Cardiac septum (tissue), 1 donor: Measurements from ENCODE around the gene CDH20. TPM values are rescaled to one million over a fixed set of nuclear protein-coding genes. Genes with fewer than 3 reads are reported as not detected.

Source experiments
- DNase-seq: peaks from one replicate; pipeline ENCODE4 v3.0.0-alpha.2; 2020; ENCODE audit warnings: low spot score
- intact Hi-C: fragments of 100-400 bp; cut with DNase I; formaldehyde crosslinking; loops from one replicate; pipeline ENCODE4 v1.14.0; 2022
- long read RNA-seq: library from polyadenylated mRNA; unstranded; transcript quantifications from one replicate; pipeline ENCODE4 v2.0.0, GENCODE V29; 2021
- total RNA-seq: library from RNA; stranded (reverse); fragmentation: NEBNext Ultra II Directional; extraction: Animal tissue kit (Norgen Biotek cat#: 25700); gene quantifications from one replicate; pipeline ENCODE4 v1.2.1, GENCODE V29; 2021
- donor health status: DM: no; HTN: no; CAD: no.

Gene CDH20
- total RNA-seq: 0.08 TPM
- long read RNA-seq, partial matches to known transcripts: 0 of 1 reads
- long read RNA-seq, other reads (novel, unspliced or antisense): 1 of 1 reads

DNA sequence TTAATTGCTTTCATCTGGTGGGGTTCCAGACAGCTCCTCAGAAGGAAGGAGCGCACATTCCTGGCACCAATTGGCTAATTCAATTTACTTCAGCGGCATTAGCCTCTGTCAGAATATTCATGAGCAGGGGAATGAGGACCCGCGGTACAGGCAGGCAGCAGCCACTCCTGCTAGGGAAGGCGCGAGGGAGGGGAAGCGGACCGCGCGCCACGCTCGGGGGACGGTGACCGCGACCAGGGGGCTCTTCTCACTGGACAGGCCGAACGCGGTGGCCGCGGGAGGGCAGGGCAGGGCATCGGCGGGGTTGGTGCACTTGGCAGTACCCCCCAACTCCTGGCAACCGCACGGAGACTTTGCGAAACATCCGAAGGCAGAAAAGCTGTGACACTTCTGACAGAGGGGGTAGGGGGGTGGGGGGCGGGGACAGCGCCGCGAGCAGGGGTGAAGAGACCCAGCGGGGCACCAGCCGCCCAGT is at the start of gene CDH20:
CDH20 (plus strand) TSS at position 160 of the 475 bp plus-strand sequence.
- intact Hi-C loops: no loop called here
- no peak for DNase-seq

DNA sequence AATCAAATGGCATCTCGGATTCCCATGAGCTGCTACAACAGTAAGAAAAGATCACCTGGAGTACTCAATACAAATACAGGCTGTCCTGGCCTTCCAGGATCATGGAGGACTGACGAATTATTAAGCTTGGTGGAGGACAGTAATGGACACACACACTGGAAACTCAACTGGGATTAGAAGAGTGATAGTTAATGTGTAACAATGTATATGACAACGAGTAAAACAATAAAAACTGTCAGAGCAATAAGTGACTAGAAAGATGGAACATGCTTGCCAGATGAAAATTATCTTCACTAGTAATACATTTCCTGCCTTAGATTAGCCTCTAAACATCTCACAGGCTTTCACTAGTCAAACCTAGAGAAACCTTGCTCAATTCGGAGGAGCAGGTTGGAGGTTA is 49.2 kb upstream of the CDH20 start:
- no peak for DNase-seq
- intact Hi-C loops: no loop called here

DNA sequence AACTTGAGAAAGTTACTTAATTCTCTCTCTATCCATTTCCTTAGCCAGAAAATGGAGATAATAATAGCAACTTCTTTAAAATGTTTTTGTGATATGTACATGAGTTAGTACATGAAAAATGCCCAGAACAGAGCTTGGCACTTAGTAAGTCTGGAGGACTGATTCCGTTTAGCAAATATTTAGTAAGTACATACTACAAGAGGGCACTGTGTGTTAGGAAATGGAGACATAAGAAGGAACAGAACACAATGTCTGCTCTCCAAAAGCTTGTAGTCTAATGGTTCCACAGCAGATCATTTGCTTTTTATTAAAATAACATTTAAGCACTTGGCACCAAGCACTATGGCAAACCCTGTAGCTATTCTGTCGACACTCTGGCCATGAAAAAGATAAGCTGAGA is 47.5 kb upstream of the CDH20 start:
- intact Hi-C loops: no loop called here
- no peak for DNase-seq

DNA sequence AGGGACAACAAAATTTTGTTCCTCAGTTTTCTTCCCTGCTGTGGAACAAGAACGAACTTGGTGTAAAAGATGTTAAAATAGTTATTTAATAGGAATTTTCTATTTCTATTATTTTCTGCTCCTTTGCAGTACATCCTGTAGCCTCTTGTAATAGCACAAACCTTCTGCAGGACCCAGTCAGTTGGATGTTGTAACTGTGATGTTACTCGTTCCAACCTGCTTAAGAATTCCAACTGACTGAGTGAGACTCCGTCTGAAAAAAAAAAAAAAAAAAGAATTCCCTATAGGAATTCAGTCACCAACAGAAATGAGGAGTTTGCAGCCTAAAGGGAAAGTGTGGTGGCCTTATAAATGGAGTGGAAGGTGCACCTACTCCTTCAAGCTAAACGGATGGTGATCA is 46.4 kb upstream of the CDH20 start:
- no peak for DNase-seq
- intact Hi-C loops: no loop called here

DNA sequence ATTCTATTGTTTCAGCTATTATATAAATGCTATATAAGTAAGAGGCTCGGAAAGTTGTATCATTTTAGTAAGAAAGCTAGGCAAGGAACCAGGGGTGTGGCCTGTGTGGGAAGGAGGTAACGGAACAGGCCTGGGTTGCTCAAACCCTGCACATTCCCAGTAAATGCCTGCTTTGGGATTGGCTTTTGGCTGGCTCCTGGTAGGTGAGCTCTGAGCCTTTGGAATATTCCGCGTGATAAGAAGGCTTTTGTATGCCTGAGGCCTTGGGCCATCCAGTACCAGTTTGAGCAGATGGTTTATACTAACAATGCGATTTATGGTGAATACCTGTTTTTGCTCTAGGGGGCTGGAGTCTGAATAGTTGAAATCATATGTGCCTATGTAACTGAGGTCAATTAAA is 42.6 kb upstream of the CDH20 start:
- DNase-seq: no peak
- intact Hi-C loops: no loop called here

DNA sequence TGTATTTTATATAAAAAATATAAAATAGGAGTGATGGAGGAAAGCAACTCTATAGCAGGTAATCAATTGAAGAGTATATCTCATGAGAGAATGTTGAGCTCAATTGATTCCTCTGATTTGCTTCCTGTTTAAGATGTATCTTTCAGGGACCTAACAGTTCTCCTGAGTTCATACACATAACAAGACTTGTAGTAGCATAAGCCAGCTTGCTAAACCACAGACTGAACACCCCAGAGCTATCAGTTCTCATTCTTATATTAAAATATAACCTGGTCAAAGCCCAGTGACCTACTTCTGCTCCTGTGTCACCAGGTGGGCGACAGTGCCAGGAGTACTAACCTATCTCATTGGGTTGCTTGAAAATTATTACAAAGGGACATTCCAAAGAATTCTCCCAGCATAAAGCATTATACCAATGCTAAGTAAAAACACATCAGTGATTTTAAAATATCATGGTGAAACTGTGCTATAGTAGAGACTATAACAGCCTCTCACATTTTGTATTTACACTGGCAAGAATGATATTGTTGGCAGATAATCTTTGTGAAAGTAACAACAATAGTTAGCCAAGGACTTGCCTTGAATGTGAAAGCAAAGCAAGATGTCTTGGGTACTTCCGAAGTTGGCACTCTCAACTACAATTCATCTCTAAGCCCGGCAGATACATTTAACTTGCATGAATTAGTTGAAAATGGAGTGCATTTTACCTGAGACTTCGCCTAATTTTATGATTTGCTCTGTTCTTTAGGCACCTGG is 40.8 kb upstream of the CDH20 start:
- no peak for DNase-seq
- intact Hi-C loops: no loop called here

DNA sequence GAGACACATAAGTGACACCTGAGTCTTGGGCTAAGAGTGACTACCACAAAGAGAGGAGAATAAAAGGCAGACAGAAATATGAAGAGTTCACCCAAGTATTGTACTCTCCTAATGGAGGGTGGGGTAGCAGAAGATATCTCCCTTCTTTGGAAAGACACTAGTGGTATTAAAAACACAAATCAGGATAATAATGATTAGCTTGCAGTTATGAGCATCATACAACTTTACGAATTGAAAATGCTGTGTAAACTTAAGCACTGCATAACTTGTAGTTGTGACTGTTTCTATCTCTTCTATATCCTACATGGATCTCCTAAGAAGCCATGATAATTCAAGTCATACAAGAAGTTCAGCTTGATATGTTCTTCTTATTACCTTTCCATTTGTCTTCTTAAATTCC is 38.1 kb upstream of the CDH20 start:
- DNase-seq: no peak
- intact Hi-C loops: no loop called here

DNA sequence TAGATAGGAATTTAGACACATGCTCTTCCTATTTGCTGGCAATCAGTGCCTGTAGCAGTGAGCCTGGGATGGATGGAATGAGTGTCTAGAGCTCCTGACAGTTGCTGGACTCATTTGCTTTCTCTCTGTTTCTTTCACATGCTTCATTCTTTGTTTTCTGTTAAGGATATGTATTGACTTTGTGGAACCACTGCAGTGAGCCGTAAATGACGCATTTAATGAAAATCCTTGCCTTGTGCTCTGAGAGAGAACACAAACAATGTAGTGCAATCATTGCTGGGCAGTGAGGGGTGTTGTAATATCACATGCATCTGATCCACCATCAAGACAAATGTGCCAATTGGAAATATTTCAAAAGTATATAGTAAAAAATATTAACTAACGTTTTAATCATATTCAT is 25.2 kb upstream of the CDH20 start:
- no peak for DNase-seq
- intact Hi-C loops: no loop called here

DNA sequence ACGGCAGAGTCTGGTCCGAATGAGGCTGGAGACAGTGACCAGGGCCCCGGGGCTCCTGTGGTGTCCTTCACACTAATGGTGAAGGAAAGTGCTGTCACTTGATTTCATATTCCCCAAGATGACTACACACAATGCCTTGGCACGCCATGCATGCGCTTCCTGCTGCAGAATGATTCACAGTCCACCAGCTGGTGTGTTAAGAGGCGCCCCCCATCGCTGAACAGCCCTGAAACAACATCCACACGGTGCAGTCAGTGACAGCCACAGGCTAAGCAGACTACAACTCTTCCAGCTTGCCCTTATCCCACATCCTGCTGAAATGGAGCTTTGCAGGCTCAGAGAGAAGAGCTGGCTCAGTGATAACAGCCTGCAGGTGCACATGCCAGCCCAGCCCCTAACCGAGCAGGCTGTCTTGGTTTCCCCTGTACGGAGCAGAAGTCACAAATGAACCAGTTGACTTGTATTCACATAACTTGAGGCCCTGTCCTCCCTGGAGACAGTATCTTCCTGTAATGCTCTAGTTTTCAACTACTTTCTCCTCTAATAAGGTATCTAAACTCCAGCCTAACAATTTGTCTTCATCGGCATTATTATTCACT is 24.3 kb upstream of the CDH20 start:
- DNase-seq: no peak
- intact Hi-C loops: no loop called here

DNA sequence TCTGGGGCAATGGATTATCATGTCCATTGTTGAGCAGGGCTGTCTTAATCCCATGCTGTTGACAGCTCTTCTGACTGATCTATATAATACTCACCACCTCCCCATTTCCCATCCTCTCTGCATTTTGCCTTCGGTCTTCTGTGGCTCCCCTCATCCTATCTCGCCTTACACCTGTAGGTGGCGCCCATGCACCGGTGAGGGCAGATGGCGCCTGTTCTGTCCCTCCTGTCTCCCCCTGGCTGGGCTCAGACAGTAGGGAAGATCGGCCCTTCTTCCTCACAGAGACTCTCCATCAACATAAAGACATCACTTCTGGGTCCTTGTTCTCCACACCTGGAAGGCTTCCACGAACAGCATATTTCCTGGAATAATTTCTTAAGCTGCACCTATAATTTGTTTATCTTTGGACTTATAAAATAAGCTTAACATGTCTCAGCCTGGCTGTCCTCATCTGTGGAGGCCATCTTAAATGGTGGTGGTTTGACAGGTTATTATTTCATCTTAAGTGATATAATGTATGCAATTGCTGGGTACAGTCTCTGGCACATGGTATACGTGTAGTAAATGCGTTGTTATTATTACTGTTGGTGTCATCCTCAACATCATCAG is 10.9 kb upstream of the CDH20 start:
- intact Hi-C loops: loop anchor here (5.0 kb wide), 1 partner anchor 180 kb away; no protein-coding TSS in a partner anchor
- no peak for DNase-seq

DNA sequence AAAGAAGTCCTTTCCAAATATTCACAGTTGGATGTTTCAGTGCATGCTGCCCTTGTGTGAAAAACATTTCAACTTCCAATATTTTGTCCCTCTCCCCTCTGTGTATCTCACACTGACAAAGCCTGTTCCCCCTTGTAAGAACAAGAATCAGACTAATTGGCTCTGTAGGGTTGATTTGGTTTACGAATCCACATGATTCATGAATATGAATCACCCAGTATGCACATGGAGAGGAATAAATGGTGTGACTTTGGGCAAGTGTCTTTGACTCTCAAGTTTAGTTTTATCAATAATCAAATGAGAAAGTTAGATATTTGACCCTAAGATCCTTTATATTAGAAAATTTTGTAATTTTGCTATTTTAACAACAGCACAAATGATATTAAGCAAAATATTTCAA is 9.3 kb upstream of the CDH20 start:
- intact Hi-C loops: loop anchor here (5.0 kb wide), 1 partner anchor 178 kb away; no protein-coding TSS in a partner anchor
- DNase-seq: no peak

DNA sequence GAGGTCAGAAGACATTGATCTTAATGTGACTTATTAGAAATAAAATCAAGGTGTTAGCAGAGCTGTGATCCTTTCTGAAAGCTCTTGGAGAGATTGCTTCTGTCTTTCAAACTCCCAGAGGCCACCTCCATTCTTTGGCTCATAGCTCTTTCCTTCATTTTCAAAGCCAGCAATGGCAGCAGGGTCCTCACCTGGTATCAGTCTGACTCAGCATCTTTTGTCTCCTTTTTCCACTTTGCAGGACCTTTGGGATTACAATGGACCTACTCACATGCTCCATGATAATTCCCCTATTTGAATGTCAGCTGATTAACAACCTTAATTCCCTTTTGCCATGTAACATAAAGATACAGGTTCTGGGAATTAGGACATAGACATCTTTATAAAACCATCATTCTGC is 6.8 kb upstream of the CDH20 start:
- intact Hi-C loops: no loop called here

DNA sequence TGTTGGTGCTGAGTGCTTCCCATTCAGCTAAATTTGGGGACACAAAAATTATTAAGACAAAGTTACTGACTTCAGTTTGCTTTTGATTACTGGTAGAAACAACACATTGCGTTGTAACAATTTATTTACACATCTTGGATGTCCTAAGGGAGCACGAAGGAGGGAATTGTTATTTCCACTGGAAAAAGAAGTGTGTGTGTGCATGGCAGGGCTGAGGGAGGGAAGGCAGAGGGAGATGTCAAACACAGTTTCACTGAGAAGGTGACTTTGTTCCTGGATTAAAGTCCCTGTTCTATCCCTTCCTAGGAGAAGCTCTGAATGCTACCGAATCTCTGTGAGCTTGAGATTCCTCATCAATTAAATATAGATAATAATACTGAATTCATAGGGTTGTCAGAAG is 3.8 kb upstream of the CDH20 start:
- intact Hi-C loops: no loop called here
- no peak for DNase-seq

More for the DNA sequence above, 6.8 kb upstream of the CDH20 start:
- DNase-seq: no peak

DNA sequence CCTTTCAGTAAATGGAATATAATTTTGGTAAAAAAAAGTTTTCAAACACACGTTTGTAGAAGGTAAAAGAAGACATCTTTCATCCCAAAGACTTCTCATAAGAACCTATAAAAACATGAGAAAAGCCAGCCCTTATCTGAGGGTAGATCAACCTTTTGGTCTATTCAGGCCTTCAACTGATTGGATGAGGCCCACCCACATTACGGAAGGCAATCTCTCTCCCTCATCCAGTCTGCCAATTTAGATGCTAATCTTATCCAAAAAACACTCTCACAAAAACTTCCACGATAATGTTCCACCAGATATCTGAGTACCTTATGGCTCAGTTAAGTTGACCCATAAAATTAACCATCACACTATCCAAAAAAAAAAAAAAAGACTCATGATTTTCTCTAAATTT is 2.2 kb upstream of the CDH20 start:
- intact Hi-C loops: no loop called here
- DNase-seq: no peak

DNA sequence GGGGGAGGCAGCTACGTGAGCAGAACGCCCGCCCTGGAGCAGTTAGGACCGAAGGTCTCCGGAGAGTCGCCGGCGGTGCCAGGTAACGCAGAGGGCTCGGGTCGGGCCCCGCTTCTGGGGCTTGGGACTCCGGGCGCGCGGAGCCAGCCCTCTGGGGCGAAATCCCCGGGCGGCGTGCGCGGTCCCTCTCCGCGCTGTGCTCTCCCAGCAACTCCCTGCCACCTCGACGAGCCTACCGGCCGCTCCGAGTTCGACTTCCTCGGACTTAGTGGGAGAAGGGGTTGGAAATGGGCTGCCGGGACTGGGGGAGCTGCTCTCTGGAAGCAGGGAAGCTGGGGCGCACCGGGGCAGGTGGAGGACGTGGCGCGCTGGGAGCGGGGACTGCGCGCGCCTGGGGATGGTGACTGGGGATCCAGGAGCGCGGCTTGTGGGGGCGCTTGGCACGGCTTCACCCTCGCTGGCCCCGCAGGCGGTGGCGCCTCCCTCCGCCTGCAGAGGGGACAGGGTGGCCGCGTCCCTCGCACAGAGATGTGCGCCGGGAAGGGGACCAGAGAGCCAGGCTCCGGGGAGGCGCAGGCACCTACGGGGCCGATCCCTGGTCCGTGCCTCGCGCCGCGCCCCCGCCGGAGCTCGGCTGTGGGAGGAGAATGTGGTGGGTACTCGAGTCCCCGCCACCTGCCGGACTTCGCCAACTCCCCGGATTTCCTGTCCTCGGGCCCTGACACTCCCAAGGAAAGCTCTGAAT is 688 bp downstream of the CDH20 start:
- DNase-seq: no peak
- intact Hi-C loops: no loop called here

DNA sequence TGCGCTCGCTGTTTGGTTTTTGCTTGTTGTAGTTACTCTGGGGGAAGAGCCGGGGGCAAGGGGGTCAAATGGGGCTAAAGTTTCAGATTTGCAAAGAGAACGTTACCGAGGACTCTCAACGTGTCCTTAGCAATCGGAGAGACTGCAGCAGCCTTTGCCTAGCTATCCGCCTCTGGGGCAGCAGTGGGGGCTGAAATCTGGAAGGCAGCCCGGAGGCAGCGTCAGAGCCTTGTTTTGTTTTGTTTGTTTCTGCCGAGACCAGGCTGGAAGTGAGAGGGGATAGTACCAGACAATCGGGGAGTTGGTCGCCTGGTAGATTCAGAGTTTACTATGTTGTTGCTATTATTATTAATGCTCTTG is 1.2 kb downstream of the CDH20 start:
- DNase-seq: no peak
- intact Hi-C loops: no loop called here

DNA sequence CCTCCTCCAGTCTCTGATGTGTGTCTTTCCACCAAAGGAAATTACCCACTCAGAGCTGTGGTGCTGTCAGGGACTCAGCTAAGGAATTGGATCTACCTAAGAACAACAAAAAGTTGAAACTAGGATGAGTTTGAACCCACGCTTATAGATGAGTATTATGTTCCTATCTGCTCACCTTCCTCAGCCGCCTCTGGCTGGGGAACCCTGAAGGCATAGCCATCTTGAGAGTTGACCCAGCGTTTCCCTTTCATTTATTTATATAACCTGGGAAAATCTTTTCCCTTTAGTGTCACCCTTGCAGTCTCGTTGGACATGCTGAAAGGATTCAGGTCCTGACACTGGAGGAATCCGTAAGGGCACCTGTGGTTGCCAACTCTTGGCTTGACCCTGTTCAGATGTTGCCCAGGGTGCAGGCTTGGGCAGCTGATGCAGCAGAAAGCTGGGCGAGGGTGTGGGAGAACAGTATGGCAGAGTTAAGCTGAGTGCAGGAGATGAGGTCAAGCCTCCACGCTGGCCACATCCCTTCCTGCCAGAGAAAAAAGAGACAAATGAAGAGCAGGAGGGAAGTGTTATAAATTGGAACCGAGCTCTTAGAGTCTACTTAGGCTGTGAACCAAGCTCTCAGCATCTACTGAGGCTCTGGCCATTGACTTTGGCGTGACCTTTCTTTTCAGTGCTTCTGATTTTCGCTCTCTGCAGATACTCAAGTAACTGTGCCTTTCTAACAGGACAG is 1.9 kb downstream of the CDH20 start:
- intact Hi-C loops: no loop called here
- DNase-seq: no peak

DNA sequence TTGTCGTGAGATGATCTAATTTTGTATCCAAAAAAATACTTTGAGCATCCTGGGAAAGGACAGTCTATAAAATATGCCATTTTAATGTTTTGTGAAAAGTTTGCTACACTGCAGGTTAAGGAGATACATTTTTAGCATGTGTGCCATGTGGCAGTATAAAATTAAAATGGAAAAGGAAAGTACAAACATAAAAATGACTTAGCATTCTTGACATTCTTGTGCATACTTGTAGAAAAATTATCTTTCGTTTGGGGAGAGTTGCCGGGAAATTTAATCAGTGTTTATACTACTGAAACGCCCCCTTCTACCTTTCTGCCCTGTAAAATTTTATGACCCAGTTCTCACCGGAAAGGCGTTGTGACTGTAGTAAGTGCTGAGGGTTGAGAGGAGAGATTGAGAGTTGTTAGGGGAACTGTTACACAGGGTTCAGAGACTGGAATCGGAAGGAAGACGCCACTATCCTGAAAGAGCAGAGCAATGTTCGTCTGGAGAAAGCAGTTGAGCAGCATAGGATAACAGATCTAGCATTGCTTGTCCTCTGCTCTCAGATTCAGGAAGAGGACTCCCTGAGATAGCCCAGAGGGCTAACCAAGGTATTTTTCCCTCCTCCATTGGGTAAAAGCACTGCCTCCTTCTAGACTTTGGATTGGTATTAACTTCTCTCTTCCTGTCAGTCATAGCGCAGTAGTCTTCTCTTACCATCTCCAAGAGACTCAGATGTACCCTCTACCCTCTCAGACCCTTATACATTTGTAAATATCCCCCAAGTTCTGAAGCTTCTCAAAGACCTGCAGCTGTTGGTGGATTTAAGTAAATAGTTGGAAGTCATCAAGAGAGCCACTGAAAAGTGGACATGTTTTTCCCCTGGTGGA is 2.7 kb downstream of the CDH20 start:
- intact Hi-C loops: no loop called here
- DNase-seq: no peak

DNA sequence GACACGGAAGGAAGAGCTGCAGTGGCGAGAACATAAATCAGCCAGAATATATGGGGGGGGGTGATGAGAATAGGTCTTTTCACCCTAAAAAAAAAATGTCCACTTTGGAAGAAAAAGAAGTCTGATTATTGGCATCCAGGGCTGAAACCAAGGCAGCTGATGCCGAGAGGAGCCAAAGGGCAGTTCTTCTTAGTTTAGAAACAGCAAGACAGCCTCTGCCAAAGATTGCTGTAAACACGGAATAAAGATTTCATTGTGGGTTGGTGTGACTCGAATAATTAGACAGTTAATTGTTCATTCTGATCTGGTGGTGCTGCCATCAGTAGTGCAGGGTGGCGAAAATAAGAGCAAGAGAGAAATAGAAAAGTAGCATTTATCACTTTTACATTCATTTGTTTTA is 3.5 kb downstream of the CDH20 start:
- intact Hi-C loops: no loop called here
- no peak for DNase-seq
